HG03045 (cell line): Measurements from ENCODE around the gene TRIM24.
"Not testable (repeated sequence)": the region's sequence is repeated elsewhere in the genome, so short reads cannot be mapped to it uniquely, and the experiment has no call there.

Source experiments
- ATAC-seq: cut with Tn5 transposase; IDR thresholded peaks from one replicate; pipeline ENCODE4 v1.9.1; 2021; ENCODE audit warnings: mild to moderate bottlenecking, moderate library complexity; ENCODE audit not compliant: unreplicated experiment

The TRIM24 gene

DNA sequence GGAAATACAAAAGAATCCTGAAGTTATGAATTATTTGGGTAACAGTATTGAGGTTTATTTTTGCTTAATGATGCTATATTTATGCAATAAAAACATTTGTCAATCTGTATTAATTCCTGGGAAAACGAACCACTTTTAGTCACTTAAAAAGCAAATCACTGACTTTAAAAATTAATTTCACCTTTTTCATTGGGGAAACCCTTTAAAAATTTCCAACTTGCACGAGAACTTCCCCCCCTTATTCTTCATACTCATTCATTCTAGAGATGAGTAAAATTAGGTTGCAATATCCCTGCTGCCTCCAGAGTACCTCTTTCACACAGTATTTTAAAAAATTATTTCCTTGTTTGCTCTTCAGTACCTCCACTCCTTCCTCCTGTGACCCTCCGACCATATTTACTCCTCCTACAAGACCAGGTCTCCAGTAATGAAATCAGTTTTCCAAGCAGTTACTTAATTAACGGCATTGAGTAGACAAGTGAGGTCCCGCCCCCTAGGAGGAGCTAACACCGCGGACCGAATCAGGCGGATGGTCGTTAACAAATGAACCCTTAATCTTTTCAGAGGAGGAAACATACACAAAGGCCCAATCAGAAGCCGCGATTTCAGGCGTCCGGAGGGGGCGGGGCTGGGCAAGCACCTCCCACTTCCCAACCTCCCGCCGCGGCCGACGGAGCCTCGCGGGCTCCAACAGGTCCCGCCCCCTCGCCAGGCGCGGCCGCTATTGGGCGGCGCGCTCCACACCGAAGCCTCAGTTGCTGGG is 465 bp upstream of the TRIM24 start:
- peak; percentile 80 for ATAC-seq

DNA sequence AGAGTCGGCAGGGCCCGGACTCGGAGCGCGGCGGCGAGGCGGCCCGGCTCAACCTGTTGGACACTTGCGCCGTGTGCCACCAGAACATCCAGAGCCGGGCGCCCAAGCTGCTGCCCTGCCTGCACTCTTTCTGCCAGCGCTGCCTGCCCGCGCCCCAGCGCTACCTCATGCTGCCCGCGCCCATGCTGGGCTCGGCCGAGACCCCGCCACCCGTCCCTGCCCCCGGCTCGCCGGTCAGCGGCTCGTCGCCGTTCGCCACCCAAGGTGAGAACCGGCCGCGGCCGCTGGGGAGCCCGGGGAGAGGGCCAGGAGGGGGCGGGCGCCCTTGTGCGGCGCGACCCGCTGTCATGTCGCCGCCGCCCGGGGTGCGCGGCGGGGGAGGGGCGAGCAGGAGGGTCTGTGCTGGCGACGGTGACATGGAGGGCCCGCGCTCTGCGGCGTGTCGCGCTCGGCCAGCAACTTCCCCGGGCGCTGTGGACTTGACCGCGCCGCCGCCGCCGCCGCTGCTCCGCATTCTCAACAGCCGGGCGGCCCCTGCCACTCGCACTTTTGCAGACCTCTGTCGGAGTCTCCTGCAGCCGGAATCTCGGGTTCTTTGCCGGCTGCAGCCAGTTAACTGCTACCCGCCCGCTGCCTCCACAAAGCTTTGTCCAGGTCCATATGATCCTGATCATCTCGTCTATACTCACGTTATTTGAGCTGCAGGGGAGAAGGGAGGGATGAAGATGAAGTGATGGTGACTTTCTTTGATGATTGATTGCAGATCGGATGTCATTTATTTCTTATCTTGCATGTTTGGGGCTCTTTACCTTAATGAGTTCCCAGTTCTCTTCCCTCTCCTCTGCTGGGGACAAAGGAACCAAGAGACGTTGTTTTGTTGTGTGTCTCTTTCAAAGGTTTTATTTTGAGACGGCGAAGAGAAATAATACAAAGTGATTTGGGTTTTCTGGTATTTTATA is 869 bp downstream of the TRIM24 start:
- ATAC-seq, result peak; percentile 37

GRCh38 chr7:138463291-138463618 is 3.2 kb downstream of the TRIM24 start:
- ATAC-seq, result not testable (repeated sequence)

DNA sequence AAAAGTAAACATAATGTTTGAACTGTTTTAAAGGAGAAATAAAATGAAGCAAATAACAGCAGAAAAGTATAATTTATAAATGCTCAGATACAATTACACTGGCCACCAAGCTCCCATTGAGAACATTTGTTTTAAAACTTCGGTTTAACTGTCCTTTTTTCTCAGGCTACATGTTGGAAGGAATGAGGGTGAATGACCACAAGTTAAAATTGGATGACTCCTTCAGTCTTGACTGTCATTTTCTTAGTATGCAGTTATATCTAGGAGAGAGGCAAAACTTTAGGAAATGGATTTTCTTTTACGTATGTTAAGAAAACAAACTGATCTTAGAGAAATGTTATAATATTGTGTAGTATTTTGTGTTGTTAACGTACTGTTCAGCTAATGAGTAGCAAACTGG is 5.0 kb downstream of the TRIM24 start:
- no peak for ATAC-seq

DNA sequence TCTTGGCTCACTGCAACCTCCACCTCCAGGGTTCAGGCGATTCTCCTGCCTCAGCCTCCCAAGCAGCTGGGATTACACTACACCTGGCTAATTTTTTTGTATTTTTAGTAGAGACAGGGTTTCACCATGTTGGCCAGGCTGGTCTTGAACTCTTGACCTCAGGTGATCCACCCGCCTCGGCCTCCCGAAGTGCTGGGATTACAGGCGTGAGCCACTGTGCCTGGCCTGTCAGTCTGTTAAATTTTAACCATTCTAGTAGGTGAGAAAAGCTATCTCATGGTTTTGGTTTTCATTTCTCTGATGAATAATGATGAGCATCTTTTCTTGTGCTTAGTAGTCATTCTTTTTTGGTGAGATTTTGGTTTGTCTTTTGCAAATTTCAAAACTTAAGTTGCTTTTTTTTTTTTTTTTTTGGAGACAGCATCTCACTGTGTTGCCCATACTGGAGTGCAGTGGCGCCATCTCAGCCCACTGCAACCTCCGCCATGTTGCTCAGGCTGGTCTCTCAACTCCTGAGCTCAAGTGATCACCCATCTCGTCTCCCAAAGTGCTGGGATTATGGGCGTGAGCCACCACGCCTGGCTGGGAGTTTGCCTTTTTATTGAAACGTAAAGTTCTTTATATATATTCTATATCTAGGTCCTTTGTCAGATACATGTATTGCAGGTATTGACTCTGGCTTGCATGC is 6.2 kb downstream of the TRIM24 start:
- ATAC-seq, result peak; percentile 75

DNA sequence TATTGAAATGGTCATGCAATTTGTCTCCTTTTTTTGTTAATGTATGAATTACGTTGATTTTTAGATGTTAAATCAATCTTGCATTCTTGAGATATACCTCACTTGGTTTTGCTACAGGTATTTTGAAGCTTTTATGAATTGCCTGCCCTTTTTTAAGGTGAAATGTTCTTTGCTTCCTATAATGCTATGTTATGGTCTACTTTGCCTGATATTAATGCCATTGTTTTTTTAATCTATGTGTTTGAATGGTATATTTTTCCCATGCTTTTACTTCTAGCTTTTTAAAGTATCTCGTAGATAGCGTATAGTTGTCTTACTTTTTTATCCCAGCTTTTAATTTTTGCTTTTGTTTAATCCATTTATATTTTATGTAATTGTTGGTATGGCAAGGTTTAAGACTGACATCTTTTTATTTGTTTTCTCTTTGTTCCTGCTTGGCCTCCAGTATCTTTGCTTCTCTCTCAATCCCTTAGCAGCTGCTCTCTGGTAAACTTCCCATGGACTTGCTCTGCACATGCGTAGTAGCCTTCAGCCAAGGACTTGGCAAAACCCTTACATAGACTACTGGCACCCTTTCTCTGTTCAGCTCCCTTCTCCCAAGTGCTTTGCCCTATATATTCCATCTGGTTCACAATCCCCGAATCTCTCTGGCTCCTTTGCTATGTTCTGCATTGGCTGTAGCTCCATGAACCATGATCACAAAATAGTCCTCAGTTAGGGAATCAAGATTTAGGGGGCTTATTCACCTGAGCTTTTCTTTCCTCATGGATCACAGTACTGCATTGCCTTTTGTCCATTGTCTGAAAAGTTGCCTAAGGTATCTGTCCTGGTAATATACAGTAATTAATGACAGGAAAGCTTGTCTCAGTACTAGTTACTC is 8.4 kb downstream of the TRIM24 start:
- no peak for ATAC-seq

DNA sequence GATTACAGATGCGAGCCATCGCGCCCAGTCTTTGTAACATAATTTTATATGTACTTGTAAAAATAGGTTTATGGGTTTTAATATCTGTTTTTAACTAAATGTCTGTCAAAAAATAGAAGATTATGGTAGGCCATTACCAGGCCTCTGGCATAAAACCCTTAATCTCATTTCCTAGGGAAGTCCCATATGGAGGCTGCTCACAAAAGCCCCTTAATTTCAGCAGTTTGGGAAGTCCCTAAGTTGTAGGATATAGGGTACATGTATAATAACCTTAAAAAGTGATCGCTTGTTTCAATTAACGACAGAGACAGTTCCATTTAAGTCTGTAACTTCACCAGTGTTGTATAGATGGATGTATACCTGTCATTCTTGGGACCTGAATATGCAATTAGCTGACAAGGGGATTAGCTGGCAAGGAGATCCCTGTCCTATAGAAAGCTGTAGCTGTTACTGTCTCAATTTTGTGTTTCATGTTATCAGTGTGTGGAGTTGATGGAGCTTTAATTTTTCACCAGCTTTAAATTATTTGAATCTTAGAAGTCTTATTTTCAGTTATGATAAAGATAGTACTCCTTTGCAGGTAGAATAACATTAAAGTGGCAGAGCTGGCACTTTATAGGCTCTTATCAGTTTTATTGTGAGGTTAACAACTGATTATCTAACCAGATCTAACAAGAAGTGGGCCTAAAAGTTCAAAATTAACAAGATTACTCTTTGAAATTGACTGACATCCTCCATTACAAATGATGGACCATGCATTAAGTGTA is 10.5 kb downstream of the TRIM24 start:
- ATAC-seq, result no peak

DNA sequence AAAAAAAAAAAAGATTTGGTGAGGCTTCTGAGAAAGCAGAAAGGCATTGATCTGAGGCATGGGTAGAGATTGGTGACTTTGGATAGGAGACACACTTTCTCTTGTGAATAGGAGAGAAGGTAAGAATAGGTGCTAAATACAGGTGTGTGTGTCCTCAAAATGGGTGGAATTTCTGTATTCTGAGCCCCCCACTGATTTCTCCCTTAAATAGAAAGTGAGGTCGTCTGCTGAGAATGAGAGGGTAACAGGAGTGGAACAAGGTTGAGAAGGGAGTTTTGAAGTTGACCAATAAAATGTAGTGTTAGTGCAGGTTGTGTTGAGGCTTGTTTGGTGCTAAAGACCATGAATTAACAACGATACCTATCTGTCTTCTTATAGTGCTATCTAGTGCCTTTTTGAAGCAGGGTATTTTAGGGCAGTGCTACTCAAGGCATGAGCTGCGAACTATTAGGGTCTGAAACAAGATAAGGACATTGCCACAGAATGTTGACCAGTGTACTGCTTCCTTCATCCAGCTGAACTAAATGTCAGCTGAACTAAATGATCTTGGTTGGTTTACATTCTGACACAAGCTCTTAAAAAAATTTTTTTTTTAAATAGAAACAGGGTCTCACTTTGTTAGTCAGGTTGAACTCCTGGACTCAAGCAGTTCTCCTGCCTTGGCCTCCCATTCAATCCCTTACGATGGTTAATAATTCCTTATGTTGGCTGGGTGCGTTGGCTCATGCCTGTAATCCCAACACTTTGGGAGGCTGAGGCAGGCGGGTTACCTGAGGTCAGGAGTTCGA is 12.4 kb downstream of the TRIM24 start:
- ATAC-seq, result no peak

GRCh38 chr7:138475377-138475776 is 15.3 kb downstream of the TRIM24 start:
- no peak for ATAC-seq

DNA sequence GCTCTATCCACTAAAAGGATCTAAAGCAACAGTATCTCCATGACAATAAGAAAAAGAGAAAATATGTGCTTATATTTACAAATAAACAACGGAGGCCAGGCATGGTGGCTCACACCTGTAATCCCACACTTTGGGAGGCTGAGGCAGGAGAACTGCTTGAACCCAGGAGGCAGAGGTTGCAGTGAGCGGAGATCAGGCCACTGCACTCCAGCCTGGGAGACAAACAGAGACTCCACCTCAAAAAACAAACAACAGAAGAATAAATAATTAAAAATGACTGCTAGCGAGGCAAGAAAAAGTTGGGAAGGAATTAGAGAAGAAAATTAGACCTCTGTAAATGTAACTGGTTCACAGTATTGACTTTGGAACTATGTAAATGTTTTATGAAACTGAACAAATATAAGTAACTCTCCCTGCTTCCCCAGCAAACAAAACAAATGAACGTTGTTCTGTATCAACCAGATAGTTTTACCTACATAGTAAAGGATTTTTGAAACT is 17.1 kb downstream of the TRIM24 start:
- no peak for ATAC-seq

DNA sequence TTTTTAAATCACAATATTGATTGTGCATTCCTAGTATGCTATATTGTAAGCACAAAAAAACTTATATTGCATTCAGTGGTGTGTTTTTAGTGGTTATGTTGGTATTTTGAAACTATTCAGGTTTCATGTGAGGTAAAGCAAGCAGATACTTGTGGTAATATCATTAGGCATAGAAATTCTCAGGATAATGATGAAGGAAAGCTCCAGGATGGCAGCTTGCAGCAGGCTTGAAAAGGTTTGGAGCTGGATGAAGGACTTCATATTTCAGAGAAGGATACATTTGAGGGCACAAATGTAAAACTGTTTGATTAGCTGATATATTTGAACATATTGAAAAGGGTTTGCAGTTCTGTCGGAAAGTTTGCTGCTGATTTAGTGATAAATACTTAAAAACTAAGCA is 17.5 kb downstream of the TRIM24 start:
- no peak for ATAC-seq

DNA sequence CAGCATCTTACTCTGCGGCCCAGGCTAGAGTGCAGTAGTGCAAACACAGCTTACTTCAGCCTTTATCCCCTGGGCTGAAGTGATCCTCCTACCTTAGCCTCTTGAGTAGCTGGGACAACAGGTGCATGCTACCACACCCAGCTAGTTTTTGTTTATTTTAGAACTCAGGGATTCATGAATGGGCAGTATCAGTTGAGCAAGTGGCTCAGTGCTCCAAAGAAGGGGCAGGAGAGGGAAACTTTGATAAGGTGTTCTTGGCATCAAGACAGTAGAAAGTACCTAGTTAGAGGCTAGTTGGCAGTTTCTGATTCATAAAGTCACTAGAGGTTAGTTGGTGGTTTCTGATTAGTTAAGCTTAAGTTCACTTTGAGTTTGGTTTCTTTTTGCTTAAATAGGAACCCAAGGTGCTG is 18.4 kb downstream of the TRIM24 start:
- ATAC-seq, result peak; percentile 68

DNA sequence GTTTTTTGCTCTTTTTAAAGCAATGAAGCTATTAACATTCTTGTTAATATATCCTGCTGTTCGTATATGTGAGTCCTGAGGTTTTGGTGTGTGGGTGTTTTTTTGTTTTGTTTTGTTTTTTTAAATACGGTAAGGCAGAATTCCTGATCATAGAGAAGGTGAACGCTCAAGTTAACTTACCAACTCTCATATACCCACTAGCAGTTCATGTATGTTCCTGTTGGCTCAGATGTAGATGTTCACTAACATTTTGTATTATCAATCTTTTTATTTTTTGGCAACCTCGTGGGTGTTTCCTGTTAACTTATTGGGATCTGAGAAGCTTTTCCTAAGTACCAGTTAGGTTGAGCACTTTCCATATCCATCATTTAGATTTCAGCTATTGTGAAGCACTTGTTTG is 20.5 kb downstream of the TRIM24 start:
- no peak for ATAC-seq

- ATAC-seq, result no peak
Measured at GRCh38 chr7:138481447-138482380, 21.7 kb downstream of the TRIM24 start.

GRCh38 chr7:138483531-138483930 is 23.5 kb downstream of the TRIM24 start:
- ATAC-seq, result no peak

DNA sequence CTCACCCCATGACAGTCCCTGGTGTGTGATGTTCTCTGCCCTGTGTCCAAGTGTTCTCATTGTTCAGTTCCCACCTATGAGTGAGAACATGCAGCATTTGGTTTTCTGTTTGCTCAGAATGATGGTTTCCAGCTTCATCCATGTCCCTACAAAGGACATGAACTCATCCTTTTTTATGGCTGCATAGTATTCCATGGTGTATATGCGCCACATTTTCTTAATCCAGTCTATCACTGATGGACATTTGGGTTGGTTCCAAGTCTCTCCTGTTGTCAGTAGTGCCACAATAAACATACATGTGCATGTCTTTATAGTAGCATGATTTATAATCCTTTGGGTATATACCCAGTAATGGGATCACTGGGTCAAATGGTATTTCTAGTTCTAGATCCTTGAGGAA is 25.4 kb downstream of the TRIM24 start:
- ATAC-seq, result not testable (repeated sequence)

DNA sequence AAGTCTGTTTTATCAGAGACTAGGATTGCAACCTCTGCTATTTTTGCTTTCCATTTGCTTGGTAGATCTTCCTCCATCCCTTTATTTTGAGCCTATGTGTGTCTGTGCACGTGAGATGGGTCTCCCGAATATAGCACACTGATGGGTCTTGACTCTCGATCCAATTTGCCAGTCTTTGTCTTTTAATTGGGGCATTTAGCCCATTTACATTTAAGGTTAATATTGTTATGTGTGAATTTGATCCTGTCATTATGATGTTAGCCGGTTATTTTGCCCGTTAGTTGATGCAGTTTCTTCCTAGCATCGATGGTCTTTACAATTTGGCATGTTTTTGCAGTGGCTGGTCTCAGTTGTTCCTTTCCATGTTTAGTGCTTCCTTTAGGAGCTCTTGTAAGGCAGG is 29.1 kb downstream of the TRIM24 start:
- not testable (repeated sequence) for ATAC-seq
